Tibial nerve (tissue), 3 donors: Measurements from ENCODE around the gene TECPR2.

ENCODE experiments used
- CTCF ChIP-seq, 5 experiments: fragments of 200-600 bp in 3 of 5; fragments of 450-650 bp in 2 of 5; sonication (generic) in 3 of 5; IDR thresholded peaks; one replicate each; pipeline ENCODE4 v1.5.1; 2016 to 2019; ENCODE audit warnings: antibody characterized with exemption in 5 of 5, mild to moderate bottlenecking in 3 of 5, moderate library complexity in 2 of 5
- POLR2A ChIP-seq, 2 donors: fragments of 450-650 bp; IDR thresholded peaks; one replicate each; pipeline ENCODE4 v1.6.1; 2017; ENCODE audit warnings: antibody characterized with exemption in 2 of 2, mild to moderate bottlenecking in 2 of 2, moderate library complexity in 2 of 2

- TF ChIP-seq CTCF (IDR thresholded peaks at IDR 0.05) (no peak), POLR2A (IDR thresholded peaks at IDR 0.05) (no peak)
Observed at GRCh38 chr14:102318781-102319276, 43.9 kb upstream of the TECPR2 start.
